K562 (cell line): ENCODE measurements around the gene NIPSNAP3A. TPM values are rescaled to one million over a fixed set of nuclear protein-coding genes. Genes with fewer than 3 reads are reported as not detected.

ENCODE experiments used
- ATAC-seq: fragments of 200-7000 bp; cut with Tn5 transposase; 3 replicates; pipeline ENCODE4 v1.9.1; 2020; ENCODE audit warnings: moderate library complexity
- BruUV-seq: library from RNA; stranded (reverse); fragments of 400-500 nt; replicated peaks from 2 replicates; lab custom pipeline; 2021; lab: Mats Ljungman, UMichigan
- CTCF ChIA-PET: fragments of 300-600 bp; formaldehyde crosslinking; extraction: SDS; loops from one replicate; lab custom pipeline; 2021; ENCODE audit warnings: low intra/inter-chr PET ratio; lab: Yijun Ruan, JAX
- POLR2A ChIA-PET: fragments of 300-600, 350-650 bp; sonication (Branson Sonifier 250); formaldehyde crosslinking; extraction: SDS; loops from one replicate; lab custom pipeline; 2021; ENCODE audit warnings: antibody characterized with exemption, inconsistent platforms; lab: Yijun Ruan, JAX
- DNase-seq, 4 experiments: peaks; one replicate each; pipeline versions ENCODE4 v3.0.0 to v3.0.0-alpha.2; 2011 to 2018; ENCODE audit warnings: low spot score in 3 of 4, mixed read lengths in 3 of 4; ENCODE audit errors: extremely low read depth in 1 of 4
- FAIRE-seq: peaks from 2 replicates; lab custom pipeline; 2011; peaks lifted over from hg19 to GRCh38; lab: Jason Lieb, UNC
- H2AFZ ChIP-seq: 2 replicates; pipeline ENCODE4 v1.6.0; 2011; ENCODE audit warnings: low read depth, low read length, control low read depth, inconsistent platforms
- H3K27ac ChIP-seq: fragments of 200-600 bp; 3 replicates; pipeline ENCODE4 v1.8.0; 2011; ENCODE audit warnings: low read depth, mild to moderate bottlenecking, control low read depth, inconsistent platforms, low read length, moderate library complexity, mixed read lengths; ENCODE audit errors: extremely low read depth
- H3K27me3 ChIP-seq, 2 experiments: fragments of 300-600 bp in 1 of 2; 2 replicates in 1 of 2; 3 replicates in 1 of 2; pipeline versions ENCODE4 v1.6.0 to v1.8.0; 2011; ENCODE audit warnings: inconsistent platforms in 2 of 2, low read length in 2 of 2, mild to moderate bottlenecking in 1 of 2, mixed read lengths in 1 of 2, moderate library complexity in 1 of 2; ENCODE audit not compliant: control insufficient read depth in 2 of 2, insufficient read depth in 2 of 2
- H3K36me3 ChIP-seq: fragments of 300-600 bp; 3 replicates; pipeline ENCODE4 v1.8.0; 2011; ENCODE audit warnings: mild to moderate bottlenecking, low read length, inconsistent platforms; ENCODE audit not compliant: control insufficient read depth, insufficient read depth
- H3K4me1 ChIP-seq, 2 experiments: fragments of 200-600 bp in 1 of 2; replicated peaks in 1 of 2; 2 replicates in 1 of 2; 3 replicates in 1 of 2; pipeline versions ENCODE4 v1.5.1 to v1.8.0; 2011; ENCODE audit warnings: inconsistent platforms in 2 of 2, low read length in 2 of 2, mild to moderate bottlenecking in 1 of 2, mixed read lengths in 1 of 2, moderate library complexity in 1 of 2; ENCODE audit not compliant: control insufficient read depth in 2 of 2, insufficient read depth in 2 of 2
- H3K4me2 ChIP-seq: 2 replicates; pipeline ENCODE4 v1.6.1; 2011; ENCODE audit warnings: low read length, control low read depth, inconsistent platforms, mixed read lengths; ENCODE audit not compliant: insufficient read depth
- H3K4me3 ChIP-seq: fragments of 200-600 bp; sonication (generic), shearing (Covaris generic); 2 replicates; pipeline ENCODE4 v1.5.1; 2016; ENCODE audit warnings: control low read depth, inconsistent platforms
- H3K79me2 ChIP-seq: fragments of 200-600 bp; 3 replicates; pipeline ENCODE4 v1.8.0; 2011; ENCODE audit warnings: low read length, inconsistent platforms; ENCODE audit not compliant: control insufficient read depth, insufficient read depth
- H3K9ac ChIP-seq, 2 experiments: 2 replicates each; pipeline versions ENCODE4 v1.6.0 to v1.6.1; 2011; ENCODE audit warnings: low read depth in 2 of 2, low read length in 2 of 2, control low read depth in 1 of 2, inconsistent platforms in 1 of 2, mild to moderate bottlenecking in 1 of 2, mixed read lengths in 1 of 2; ENCODE audit not compliant: insufficient read depth in 1 of 2
- H3K9me1 ChIP-seq: one replicate; pipeline ENCODE4 v1.6.0; 2011; ENCODE audit warnings: inconsistent platforms, mild to moderate bottlenecking, low read length, moderate library complexity; ENCODE audit not compliant: control insufficient read depth, insufficient read depth
- H3K9me3 ChIP-seq: replicated peaks from 2 replicates; pipeline ENCODE4 v1.5.1; 2011; ENCODE audit warnings: low read depth, low read length, inconsistent platforms; ENCODE audit not compliant: control insufficient read depth, insufficient read depth
- H4K20me1 ChIP-seq: replicated peaks from 2 replicates; pipeline ENCODE4 v1.6.1; 2011; ENCODE audit warnings: low read length, inconsistent platforms, mixed read lengths; ENCODE audit not compliant: control insufficient read depth, insufficient read depth
- CGGBP1 ChIP-seq: fragments of 250-450 bp; sonication (Bioruptor Pico); IDR thresholded peaks from 2 replicates; pipeline ENCODE4 v1.9.0; 2021; ENCODE audit warnings: mild to moderate bottlenecking
- FIP1L1 ChIP-seq: fragments of 200-400 bp; formaldehyde crosslinking; IDR thresholded peaks from 2 replicates; pipeline ENCODE4 v1.6.1; 2018; ENCODE audit warnings: mild to moderate bottlenecking, low read depth, low read length; ENCODE audit not compliant: poor library complexity, severe bottlenecking
- KLF1 ChIP-seq: fragments of 450-650 bp; IDR thresholded peaks from 2 replicates; pipeline ENCODE4 v1.6.1; 2016; ENCODE audit warnings: missing genetic modification characterization, missing compliant biosample characterization
- MXI1 ChIP-seq: IDR thresholded peaks from 2 replicates; pipeline ENCODE4 v1.6.1; 2011; ENCODE audit warnings: low read depth, mild to moderate bottlenecking, improper control_type of control experiment, low read length
- NFIC ChIP-seq: fragments of 450-650 bp; IDR thresholded peaks from 2 replicates; pipeline ENCODE4 v1.6.1; 2017; ENCODE audit warnings: mild to moderate bottlenecking, inconsistent platforms
- POLR2A ChIP-seq: fragments of 450-650 bp; conservative IDR thresholded peaks from 2 replicates; pipeline ENCODE4 v1.6.1; 2016
- ZNF707 ChIP-seq: fragments of 250-450 bp; sonication (Bioruptor Pico); conservative IDR thresholded peaks from 2 replicates; pipeline ENCODE4 v1.8.0; 2022; ENCODE audit warnings: inconsistent platforms, mild to moderate bottlenecking, moderate library complexity
- WGBS: fragments of 100-300 bp; shearing (Covaris generic); methylation state at CpG from one replicate; pipeline ENCODE4 v1.1.6; 2016; ENCODE audit warnings: low coverage, mixed read lengths; ENCODE audit not compliant: insufficient coverage; ENCODE audit errors: missing lambda C conversion rate; 5-methylcytosine and 5-hydroxymethylcytosine counted together
- in situ Hi-C: fragments of 300-500 bp; cut with MboI; formaldehyde crosslinking; loops from 4 replicates; pipeline ENCODE4 v1.15.0; 2018; ENCODE audit warnings: inconsistent platforms, mixed read lengths
- intact Hi-C: fragments of 100-400 bp; cut with micrococcal nuclease; formaldehyde crosslinking; loops from 2 replicates; pipeline ENCODE4 v1.14.2; 2022
- polyA plus RNA-seq, 8 experiments: library from polyadenylated mRNA; depleted of rRNA in 4 of 8; stranded (reverse) in 5 of 8; unstranded in 3 of 8; fragments of >200 nt; fragmentation: Nextera tagmentation in 2 of 8; fragmentation: Illumina TruSeq in 1 of 8; extraction: Ambion mirVana in 2 of 8; extraction: Trizol in 1 of 8; gene quantifications; 2 replicates each; pipeline versions ENCODE4 v1.2.1 to v1.2.3, GENCODE V29; 2011 to 2014; ENCODE audit warnings: inconsistent platforms in 1 of 8, missing spikeins in 1 of 8
- total RNA-seq, 7 experiments: library from RNA; depleted of rRNA in 6 of 7; stranded (reverse); fragments of >200 nt in 6 of 7; fragmentation: Illumina TruSeq in 2 of 7; extraction: Trizol in 2 of 7; gene quantifications; 2 replicates each; pipeline versions ENCODE4 v1.2.1 to v1.2.3, GENCODE V29; 2011 to 2021; ENCODE audit warnings: low replicate concordance in 1 of 7

The NIPSNAP3A gene
- total and polyA plus RNA-seq, 9 of the 15 experiments (the other 6 are each of a cell fraction or from before 2014, with no cell fraction given), result 25.3 to 132 (median 40.5) TPM

- no peaks in the 10 kb centered on the region for H3K9me3 ChIP-seq
- FAIRE-seq, result no peak
- ChIA-PET POLR2A (interaction anchor here (0.7 kb wide), 1 partner anchor 161 kb away, joined by 3 read pairs; no protein-coding TSS in a partner anchor), CTCF (no interaction called here)
- no peaks in the 10 kb centered on the region; a peak in 1 of 5 replicates for H3K4me1 ChIP-seq
- no peaks in the 10 kb centered on the region for H3K27me3 ChIP-seq
- H3K9ac ChIP-seq, result no peak overlapping the region
- no peaks in the 10 kb centered on the region for H3K36me3 ChIP-seq
- H3K27ac ChIP-seq, result no peak overlapping the region
- ATAC-seq, result no peak
- DNase-seq, result no peak
- 16% methylated on average over 5 of the region's 5 CpGs for WGBS
- no peaks in the 10 kb centered on the region for H3K79me2 ChIP-seq
- no peak overlapping the region for H2AFZ ChIP-seq
- in situ Hi-C loops (no loop called here), intact Hi-C loops (no loop called here)
- no TSS peak for BruUV-seq
- no peak overlapping the region for H3K4me2 ChIP-seq
- no peaks in the 10 kb centered on the region for H3K9me1 ChIP-seq
- no peak overlapping the region for H3K4me3 ChIP-seq
- TF ChIP-seq CGGBP1 (CRISPR knock-in tag), result no peak
- TF ChIP-seq KLF1 (tag), result no peak
- no peak for TF ChIP-seq POLR2A
- peak; percentile 64 for TF ChIP-seq NFIC
- no peak for TF ChIP-seq ZNF707 (CRISPR knock-in tag)
- no peak for TF ChIP-seq FIP1L1
- TF ChIP-seq MXI1, result no peak
- H4K20me1 ChIP-seq, result no peaks in the 10 kb centered on the region
These were observed 22.5 kb upstream of the NIPSNAP3A start for GRCh38 chr9:104725014-104725413.
